ES-I3 (cell line): Measurements from ENCODE around the gene PDPK1.

Experiments
- H3K36me3 ChIP-seq: 2 replicates; pipeline ENCODE4 v1.6.1; 2013; ENCODE audit warnings: mild to moderate bottlenecking, low read length, control low read depth, moderate library complexity; ENCODE audit not compliant: insufficient read depth
- H3K4me1 ChIP-seq: 2 replicates; pipeline ENCODE4 v1.6.1; 2013; ENCODE audit warnings: mild to moderate bottlenecking, control low read depth, low read length; ENCODE audit not compliant: insufficient read depth
- H3K9ac ChIP-seq: 2 replicates; pipeline ENCODE4 v1.6.1; 2013; ENCODE audit warnings: low read depth, mild to moderate bottlenecking, low read length, moderate library complexity
- H3K9me3 ChIP-seq: 2 replicates; pipeline ENCODE4 v1.6.1; 2013; ENCODE audit warnings: mild to moderate bottlenecking, low read length, moderate library complexity; ENCODE audit not compliant: control insufficient read depth, insufficient read depth

Gene PDPK1

DNA sequence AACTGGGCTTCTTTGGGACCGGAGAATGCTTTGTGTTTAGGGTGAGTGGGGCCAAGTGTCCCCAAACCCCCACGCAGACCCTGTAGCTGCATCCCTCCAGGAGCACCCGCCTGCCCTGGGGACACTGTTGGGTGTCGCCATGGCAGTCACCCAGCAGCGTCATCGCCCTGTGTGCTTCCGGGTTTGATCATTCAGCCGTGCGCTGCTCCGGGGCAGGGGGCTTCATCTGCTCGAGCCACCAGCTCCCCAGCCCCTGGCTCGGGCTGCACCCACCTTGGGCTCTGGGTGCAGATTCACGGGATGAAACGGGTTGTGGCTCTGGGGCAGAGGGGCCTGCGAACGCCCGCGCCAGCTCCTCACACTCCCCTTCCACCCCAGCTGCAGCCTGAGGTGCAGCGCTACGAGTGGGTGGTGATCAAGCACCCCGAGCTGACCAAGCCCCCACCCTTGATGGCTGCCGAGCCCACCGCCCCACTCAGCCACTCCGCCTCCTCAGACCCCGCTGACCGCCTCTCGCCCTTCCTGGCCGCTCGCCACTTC lies 37.9 kb upstream of the PDPK1 start:
- Histone ChIP-seq H3K4me1 (peaks cover 9% of the 10 kb centered on the region; the same call in 1 of the 2 replicates), H3K9ac (no peak overlapping the region), H3K9me3 (no peaks in the 10 kb centered on the region), H3K36me3 (no peaks in the 10 kb centered on the region)

DNA sequence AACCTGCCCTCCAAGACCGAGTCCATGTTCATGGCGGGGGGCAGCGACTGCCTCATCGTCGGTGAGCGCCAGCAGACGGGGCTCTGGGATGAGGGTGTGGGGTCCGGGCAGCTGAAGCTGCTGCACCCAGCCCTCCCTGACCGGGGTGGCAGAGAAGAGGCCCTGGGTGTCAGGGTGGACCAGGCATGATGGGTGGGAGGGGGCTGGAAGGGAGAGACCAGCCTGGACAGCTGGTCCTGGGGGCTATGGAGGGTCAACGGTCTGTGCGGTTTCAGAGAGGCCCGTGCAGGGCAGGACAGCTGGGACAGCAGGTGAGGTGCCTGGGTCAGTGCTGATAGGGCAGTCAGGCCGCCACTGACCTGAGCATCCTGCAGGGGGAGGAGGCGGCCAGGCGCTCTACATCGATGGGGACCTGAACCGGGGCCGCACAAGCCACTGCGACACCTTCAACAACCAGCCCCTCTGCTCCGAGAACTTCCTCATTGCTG lies 37.3 kb upstream of the PDPK1 start:
- Histone ChIP-seq H3K9me3 (no peaks in the 10 kb centered on the region), H3K36me3 (no peaks in the 10 kb centered on the region), H3K9ac (no peak overlapping the region), H3K4me1 (peaks cover 9% of the 10 kb centered on the region; the same call in 1 of the 2 replicates)

DNA sequence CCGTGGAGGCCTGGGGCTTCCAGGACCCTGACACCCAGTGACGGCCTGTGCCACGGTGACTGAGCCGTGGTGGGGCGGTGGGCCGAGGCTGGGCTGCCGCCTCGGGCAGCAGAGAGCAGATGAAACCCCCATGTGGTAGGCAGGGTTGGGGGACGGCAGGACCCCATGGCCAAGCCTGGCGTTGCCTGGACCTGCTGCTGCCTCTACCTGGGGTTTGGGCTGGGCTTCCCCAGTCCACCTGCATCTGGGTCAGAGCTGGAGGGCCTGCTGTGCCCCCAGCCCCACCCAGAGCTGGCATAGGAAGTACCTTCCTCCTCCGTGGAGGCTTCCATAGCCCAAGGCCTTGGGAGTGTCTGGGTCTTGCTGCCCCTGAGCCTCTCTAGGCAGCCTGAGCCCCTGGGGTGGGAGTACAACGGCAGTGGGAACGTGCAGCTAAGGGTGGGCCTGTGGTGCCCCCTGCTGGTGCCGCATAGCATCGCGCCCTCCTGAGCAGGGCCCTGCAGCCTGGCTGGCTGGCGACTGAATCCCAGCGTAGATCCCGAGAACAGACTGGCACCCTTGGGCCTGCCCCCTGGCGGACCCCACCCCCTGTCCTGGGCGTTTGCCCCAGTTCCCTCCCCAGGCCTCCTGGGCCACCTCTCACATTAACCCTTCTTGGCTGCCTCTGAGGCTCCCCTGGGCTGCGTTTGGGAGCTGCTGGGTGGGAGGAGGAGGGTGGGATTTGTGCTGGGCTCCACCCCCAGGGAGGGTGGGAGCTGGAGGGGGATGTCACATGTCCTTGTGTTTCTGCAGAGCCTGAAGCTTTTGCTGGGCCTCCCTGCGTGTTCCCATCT lies 36.7 kb upstream of the PDPK1 start:
- peak overlapping the region; percentile 46 for H3K9ac ChIP-seq
- no peaks in the 10 kb centered on the region for H3K9me3 ChIP-seq
- H3K36me3 ChIP-seq: no peaks in the 10 kb centered on the region
- H3K4me1 ChIP-seq: peaks cover 9% of the 10 kb centered on the region; the same call in 1 of the 2 replicates

DNA sequence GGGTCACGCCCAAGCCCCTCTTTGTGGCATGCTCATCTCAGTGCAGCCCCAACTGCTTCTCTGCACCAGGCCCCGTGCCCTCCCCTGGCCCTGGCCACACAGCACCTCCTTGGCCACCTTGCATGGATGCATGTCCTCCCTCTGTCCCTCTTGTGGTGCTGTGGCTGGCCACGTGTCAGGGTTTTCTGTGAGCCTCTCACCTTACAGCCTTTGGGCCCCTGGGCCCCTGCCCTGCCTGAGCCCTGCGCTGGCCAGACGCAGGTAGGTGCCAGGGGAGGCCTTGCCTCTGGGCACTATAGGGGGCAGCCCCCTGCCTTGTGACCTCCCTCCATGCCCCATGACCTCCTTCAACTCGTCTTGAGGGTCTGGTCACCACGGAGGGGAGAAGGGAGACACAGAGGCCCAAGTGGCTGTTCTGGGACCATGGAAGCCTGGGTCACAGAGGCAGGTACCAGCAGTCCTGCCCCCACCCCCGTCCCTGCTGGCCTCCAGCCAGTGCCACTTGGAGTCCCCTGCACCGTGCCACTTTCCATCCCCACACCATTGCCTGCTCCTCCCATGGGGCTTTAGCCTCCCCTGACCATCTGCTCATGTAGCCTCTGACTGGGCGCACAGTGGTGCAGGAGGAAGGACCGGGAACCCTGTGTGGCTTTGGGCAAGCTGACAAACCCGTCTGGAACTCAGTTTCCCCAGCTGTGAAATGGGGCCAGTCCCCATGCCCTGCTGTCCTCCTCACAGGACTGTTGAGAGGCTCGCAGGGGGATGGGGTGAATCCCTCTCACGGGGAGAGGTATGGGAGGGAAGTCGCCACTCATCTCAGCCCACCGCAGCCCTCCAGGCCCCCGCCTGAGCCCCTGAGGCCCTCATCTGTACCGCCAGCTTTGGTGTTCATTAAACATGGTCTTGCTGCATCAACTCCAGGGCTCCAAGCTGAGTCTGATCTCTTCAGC lies 35.6 kb upstream of the PDPK1 start:
- Histone ChIP-seq H3K9me3 (no peaks in the 10 kb centered on the region), H3K9ac (peak overlapping the region; percentile 46), H3K4me1 (peaks cover 9% of the 10 kb centered on the region; the same call in 1 of the 2 replicates), H3K36me3 (no peaks in the 10 kb centered on the region)

DNA sequence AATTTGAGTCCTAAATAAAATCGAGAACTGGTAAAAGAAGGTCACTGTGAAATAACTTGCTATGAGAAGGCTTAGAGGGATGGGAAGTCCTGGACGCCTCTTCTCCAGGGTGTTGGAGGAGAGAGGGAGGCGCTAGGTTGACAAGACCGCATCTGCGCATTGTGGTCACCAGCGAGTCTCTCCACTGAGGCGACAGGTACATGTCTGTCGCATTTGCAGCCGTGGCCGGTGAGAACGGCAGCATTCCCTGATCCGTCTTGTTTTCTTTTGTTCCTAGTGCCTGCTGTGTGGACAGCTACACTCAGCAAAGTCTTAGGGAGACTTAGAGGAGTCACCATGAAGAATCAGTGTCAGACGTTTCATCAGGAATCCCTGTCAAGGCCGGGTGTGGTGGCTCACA lies 32.1 kb upstream of the PDPK1 start:
- Histone ChIP-seq H3K36me3 (no peaks in the 10 kb centered on the region), H3K9me3 (no peaks in the 10 kb centered on the region), H3K9ac (no peak overlapping the region), H3K4me1 (peaks cover 9% of the 10 kb centered on the region; the same call in 1 of the 2 replicates)

DNA sequence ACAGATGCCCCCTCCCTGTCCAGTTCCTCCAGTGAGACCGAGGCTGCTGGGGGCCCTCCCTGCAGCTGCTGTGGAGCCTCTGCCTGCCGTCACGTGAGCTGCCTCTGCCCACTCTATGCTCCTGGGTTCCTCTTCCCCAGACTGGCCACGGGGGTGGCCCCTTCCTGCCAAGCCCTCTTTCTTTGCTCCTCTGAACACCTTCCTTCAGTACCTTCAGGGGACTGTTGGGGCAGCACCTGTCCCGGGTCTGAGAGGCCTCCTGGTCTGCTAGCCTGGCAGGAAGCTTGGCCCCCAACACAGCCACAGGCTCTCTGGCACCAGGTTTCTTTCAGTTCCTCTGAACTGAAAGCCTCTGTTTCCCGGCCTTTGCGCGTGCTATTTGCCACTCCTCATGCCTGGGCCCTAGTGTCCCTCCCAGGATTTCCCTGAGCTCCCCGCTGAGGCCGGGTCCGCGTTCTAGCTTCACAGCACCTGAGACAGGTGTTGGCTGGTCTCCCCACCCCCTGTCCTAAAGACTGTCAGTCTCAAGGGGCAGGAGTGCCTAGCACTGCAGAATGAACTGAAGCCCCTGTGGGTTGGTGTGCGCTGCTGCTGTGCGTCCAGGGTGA lies 30.7 kb upstream of the PDPK1 start:
- peaks cover 14% of the 10 kb centered on the region for H3K4me1 ChIP-seq
- H3K9ac ChIP-seq: no peak overlapping the region
- H3K9me3 ChIP-seq: no peaks in the 10 kb centered on the region
- no peaks in the 10 kb centered on the region for H3K36me3 ChIP-seq

DNA sequence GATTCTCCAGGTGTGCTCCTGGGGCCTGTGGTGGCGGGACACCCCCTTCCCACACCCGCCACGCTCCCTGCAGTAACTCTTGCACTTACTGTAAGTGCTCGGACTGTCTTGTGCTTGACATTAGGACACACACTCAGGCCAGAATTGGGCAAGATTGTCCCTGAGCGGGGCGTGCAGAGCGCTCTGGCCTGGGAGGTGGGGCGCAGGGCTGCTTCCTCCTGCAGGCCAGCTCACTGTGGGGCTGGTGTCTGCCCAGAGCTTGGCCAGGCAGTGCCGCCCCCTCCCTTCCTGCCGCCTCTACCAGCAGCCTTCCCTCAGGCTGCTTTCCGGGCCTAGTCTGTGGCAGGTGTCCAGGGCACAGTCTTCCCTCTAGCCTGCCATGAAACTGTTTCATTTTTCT lies 30.2 kb upstream of the PDPK1 start:
- Histone ChIP-seq H3K4me1 (peaks cover 16% of the 10 kb centered on the region), H3K36me3 (no peaks in the 10 kb centered on the region), H3K9ac (no peak overlapping the region), H3K9me3 (no peaks in the 10 kb centered on the region)

DNA sequence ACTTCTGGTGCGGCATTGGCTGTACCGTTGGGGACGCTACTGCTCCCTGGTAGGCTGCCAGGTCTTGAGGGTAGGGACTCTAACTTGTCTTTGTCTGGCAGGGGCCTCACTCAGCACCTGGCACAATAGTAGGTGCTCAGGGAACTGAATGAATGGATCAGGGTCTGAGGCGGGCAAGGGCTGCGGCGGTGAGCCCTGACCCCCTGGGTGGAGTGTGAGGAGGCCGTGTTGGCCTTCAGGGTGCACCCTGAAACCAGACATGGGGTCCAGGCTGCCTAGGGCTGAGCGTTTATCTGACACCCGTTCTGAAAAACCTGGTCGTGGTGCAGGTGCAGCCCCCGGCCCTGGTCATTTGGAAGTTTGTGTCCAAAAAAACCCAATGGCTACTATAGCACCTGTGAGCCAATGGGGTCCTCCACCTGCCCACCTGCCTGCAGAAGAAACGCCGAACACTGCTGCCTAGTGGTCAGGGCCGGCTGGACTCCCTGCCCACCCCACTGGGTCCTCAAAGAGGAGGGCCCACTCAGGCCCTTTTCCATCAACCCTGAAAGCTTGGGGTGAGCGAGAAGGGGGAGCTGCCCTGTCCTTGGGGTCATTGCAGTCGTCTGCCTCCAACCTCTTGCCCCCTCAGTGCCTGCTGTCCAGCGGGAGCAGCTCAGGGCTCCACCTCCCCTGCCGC lies 29.0 kb upstream of the PDPK1 start:
- Histone ChIP-seq H3K9ac (no peak overlapping the region), H3K9me3 (no peaks in the 10 kb centered on the region), H3K36me3 (no peaks in the 10 kb centered on the region), H3K4me1 (peaks cover 19% of the 10 kb centered on the region)

DNA sequence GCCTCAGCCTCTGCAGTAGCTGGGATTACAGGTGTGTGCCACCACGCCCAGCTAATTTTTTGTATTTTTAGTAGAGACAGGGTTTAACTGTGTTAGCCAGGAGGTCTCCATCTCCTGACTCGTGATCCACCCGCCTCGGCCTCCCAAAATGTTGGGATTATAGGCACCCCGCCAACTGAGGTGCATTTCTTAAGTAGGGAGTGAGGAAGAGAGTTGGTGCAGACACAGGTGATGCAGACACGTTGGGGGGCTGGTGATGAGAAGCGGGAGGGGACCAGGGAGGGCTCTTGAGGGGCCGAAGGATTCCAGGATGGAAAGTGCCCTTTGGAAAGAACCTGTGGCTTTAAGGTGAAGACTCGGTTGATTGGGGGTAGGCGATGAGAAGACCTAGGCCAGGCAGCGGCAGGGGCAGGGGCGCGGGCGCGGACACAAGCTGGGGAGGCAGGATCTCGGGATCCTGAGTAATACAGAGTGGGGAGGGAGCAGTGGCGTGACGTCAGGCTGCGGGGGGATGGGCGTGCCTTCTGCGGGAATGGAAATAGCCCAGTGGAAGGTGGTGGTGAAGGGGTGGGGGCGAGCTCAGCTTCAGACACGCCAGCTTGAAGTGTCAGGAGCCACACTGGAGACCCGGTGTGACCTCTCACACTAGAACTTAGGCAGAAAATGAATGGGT lies 26.6 kb upstream of the PDPK1 start:
- Histone ChIP-seq H3K9me3 (no peaks in the 10 kb centered on the region), H3K4me1 (peaks cover 30% of the 10 kb centered on the region), H3K9ac (peak overlapping the region; percentile 27), H3K36me3 (no peaks in the 10 kb centered on the region)

DNA sequence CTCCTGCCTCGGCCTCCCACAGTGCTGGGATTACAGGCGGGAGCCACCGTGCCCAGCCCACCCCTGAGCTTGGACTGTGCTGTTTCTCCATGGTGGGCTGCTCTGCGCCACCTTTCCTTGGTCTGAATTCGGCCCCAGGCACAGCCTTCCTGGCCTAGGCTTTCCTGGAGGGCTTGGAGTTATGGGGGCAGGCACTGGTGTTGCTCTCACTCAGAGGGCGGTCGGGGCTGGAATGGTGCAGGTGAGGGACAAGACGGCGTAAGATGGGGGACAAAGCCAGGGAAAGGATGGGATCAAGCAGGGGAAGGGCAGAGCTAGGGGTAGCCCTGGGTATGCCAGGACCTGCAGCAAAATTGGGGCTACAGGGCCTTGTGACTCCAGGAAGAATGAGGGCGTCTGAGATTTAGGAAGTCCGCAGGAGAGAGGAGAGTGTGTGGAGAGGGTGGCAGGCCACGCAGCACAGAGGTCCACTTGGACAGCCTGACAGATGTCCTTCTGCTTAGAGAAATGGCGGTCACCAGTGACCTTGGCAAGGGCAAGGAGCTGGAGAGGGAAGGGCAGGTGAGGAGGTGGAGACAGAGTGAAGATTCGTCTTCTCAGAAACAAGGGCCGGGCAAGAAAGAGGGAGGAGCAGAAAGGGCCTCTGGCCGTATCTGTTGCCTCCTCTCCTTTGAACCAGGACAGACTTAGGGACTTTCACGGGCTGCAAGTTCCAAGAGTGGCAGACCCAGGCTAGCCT lies 25.7 kb upstream of the PDPK1 start:
- no peaks in the 10 kb centered on the region for H3K36me3 ChIP-seq
- no peaks in the 10 kb centered on the region for H3K9me3 ChIP-seq
- peak overlapping the region; percentile 92 for H3K9ac ChIP-seq
- H3K4me1 ChIP-seq: peaks cover 31% of the 10 kb centered on the region

DNA sequence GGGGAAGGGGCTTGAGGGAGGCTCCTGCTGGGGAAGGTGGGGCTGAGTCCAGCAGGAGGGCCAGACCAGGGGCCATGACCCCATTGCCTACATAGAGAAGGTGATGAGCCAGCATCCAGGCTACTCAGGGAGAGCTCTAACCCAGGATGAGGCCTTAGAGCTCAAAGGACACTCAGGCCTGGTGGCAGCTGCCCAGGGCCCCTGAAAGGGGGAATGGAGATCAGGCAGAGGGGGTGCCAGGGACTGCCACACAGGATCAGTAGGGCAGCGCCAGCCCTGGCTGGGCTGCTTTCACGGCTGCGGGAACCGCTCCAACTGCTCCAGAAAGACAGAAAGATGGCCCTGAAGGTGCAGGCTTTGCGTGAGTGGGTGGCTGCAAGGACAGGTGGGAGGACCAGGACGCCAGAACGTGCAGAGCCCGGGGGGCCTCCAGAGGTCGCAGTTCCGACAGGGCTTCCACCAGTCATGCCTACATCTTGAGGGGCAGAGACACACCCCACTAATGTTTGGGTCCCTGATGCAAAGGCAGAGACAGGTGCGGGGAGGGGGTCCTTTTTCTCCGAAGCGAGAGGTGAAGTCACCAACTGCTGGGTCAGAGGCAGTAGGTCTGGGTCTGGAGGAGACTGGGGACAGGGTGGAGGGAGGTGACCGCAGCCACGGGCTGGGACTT lies 25.0 kb upstream of the PDPK1 start:
- no peaks in the 10 kb centered on the region for H3K9me3 ChIP-seq
- peak overlapping the region; percentile 92 for H3K9ac ChIP-seq
- peaks cover 31% of the 10 kb centered on the region for H3K4me1 ChIP-seq
- no peaks in the 10 kb centered on the region for H3K36me3 ChIP-seq
